ENCODE measurements around the gene MICOS13.
"Not testable (repeated sequence)": the region's sequence is repeated elsewhere in the genome, so short reads cannot be mapped to it uniquely, and the experiment has no call there.

The MICOS13 gene

GRCh38 chr19:5706876-5707573 is 26.7 kb upstream of the MICOS13 start:
- H3K4me1 Mint-ChIP-seq (ENCODE audit: low read depth): no peaks in the 10 kb centered on the region
- H3K27me3 Mint-ChIP-seq: no peaks in the 10 kb centered on the region
- no peak overlapping the region for H3K27ac Mint-ChIP-seq
- H3K9me3 Mint-ChIP-seq (ENCODE audit: low read depth): no peaks in the 10 kb centered on the region
- H3K36me3 Mint-ChIP-seq: no peaks in the 10 kb centered on the region
- H3K4me3 Mint-ChIP-seq: no peak overlapping the region

GRCh38 chr19:5705552-5705951 is 25.2 kb upstream of the MICOS13 start:
- Mint-ChIP-seq H3K4me1 (ENCODE audit: low read depth) (no peaks in the 10 kb centered on the region), H3K9me3 (ENCODE audit: low read depth) (no peaks in the 10 kb centered on the region), H3K4me3 (no peak overlapping the region), H3K27me3 (no peaks in the 10 kb centered on the region), H3K27ac (no peak overlapping the region), H3K36me3 (peaks cover 3% of the 10 kb centered on the region)

GRCh38 chr19:5703819-5704818 is 23.8 kb upstream of the MICOS13 start:
- no peak overlapping the region for H3K4me3 Mint-ChIP-seq
- no peaks in the 10 kb centered on the region for H3K4me1 Mint-ChIP-seq (ENCODE audit: low read depth)
- H3K9me3 Mint-ChIP-seq (ENCODE audit: low read depth): no peaks in the 10 kb centered on the region
- H3K36me3 Mint-ChIP-seq: peaks cover 3% of the 10 kb centered on the region
- H3K27me3 Mint-ChIP-seq: no peaks in the 10 kb centered on the region
- no peak overlapping the region for H3K27ac Mint-ChIP-seq

GRCh38 chr19:5702053-5702410 is 21.7 kb upstream of the MICOS13 start:
- H3K27me3 Mint-ChIP-seq; H3K36me3 Mint-ChIP-seq; H3K9me3 Mint-ChIP-seq (ENCODE audit: low read depth); H3K4me1 Mint-ChIP-seq (ENCODE audit: low read depth); H3K4me3 Mint-ChIP-seq; H3K27ac Mint-ChIP-seq: not testable (repeated sequence)

- no peak overlapping the region for H3K4me3 Mint-ChIP-seq
- H3K36me3 Mint-ChIP-seq: peaks cover 3% of the 10 kb centered on the region
- no peaks in the 10 kb centered on the region for H3K4me1 Mint-ChIP-seq (ENCODE audit: low read depth)
- no peaks in the 10 kb centered on the region for H3K27me3 Mint-ChIP-seq
- H3K9me3 Mint-ChIP-seq (ENCODE audit: low read depth): no peaks in the 10 kb centered on the region
- H3K27ac Mint-ChIP-seq: no peak overlapping the region
These were observed 20.3 kb upstream of the MICOS13 start for GRCh38 chr19:5700455-5701092.

GRCh38 chr19:5698635-5699422 is 18.5 kb upstream of the MICOS13 start:
- Mint-ChIP-seq H3K36me3 (peaks cover 3% of the 10 kb centered on the region), H3K27me3 (no peaks in the 10 kb centered on the region), H3K27ac (no peak overlapping the region)

GRCh38 chr19:5697890-5698634 is 17.7 kb upstream of the MICOS13 start:
- Mint-ChIP-seq H3K27me3 (no peaks in the 10 kb centered on the region), H3K4me3 (no peak overlapping the region), H3K27ac (no peak overlapping the region), H3K9me3 (ENCODE audit: low read depth) (no peaks in the 10 kb centered on the region), H3K4me1 (ENCODE audit: low read depth) (no peaks in the 10 kb centered on the region), H3K36me3 (peaks cover 3% of the 10 kb centered on the region)

More at GRCh38 chr19:5698635-5699422, 18.5 kb upstream of the MICOS13 start:
- no peak overlapping the region for H3K4me3 Mint-ChIP-seq
- no peaks in the 10 kb centered on the region for H3K9me3 Mint-ChIP-seq (ENCODE audit: low read depth)
- no peaks in the 10 kb centered on the region for H3K4me1 Mint-ChIP-seq (ENCODE audit: low read depth)

GRCh38 chr19:5697022-5697889 is 16.9 kb upstream of the MICOS13 start:
- Mint-ChIP-seq H3K9me3 (ENCODE audit: low read depth) (no peaks in the 10 kb centered on the region), H3K27me3 (no peaks in the 10 kb centered on the region), H3K36me3 (peaks cover 6% of the 10 kb centered on the region), H3K4me3 (no peak overlapping the region), H3K4me1 (ENCODE audit: low read depth) (peaks cover 4% of the 10 kb centered on the region), H3K27ac (no peak overlapping the region)

- Mint-ChIP-seq H3K4me3 (peak overlapping the region; percentile 5), H3K27ac (no peak overlapping the region), H3K9me3 (ENCODE audit: low read depth) (no peaks in the 10 kb centered on the region), H3K4me1 (ENCODE audit: low read depth) (peaks cover 6% of the 10 kb centered on the region), H3K36me3 (peaks cover 6% of the 10 kb centered on the region), H3K27me3 (no peaks in the 10 kb centered on the region)
These were observed 16.1 kb upstream of the MICOS13 start for GRCh38 chr19:5696196-5697021.

GRCh38 chr19:5695649-5696195 is 15.4 kb upstream of the MICOS13 start:
- Mint-ChIP-seq H3K27ac (no peak overlapping the region), H3K4me1 (ENCODE audit: low read depth) (peaks cover 6% of the 10 kb centered on the region), H3K27me3 (no peaks in the 10 kb centered on the region), H3K9me3 (ENCODE audit: low read depth) (no peaks in the 10 kb centered on the region), H3K4me3 (no peak overlapping the region), H3K36me3 (peaks cover 4% of the 10 kb centered on the region)

- peaks cover 6% of the 10 kb centered on the region for H3K36me3 Mint-ChIP-seq
- H3K9me3 Mint-ChIP-seq (ENCODE audit: low read depth): no peaks in the 10 kb centered on the region
- peak overlapping the region; percentile 28 for H3K27ac Mint-ChIP-seq
- H3K27me3 Mint-ChIP-seq: no peaks in the 10 kb centered on the region
- no peak overlapping the region for H3K4me3 Mint-ChIP-seq
- H3K4me1 Mint-ChIP-seq (ENCODE audit: low read depth): peaks cover 6% of the 10 kb centered on the region
These were observed 14.8 kb upstream of the MICOS13 start for GRCh38 chr19:5694956-5695648.

Data from activated naive CD8-positive, alpha-beta T cell (primary cell).